HG03135 (cell line): ENCODE measurements around the gene SASH1.

Source experiments
- ATAC-seq: cut with Tn5 transposase; IDR thresholded peaks from one replicate; pipeline ENCODE4 v1.9.1; 2021; ENCODE audit warnings: mild to moderate bottlenecking, moderate library complexity; ENCODE audit not compliant: unreplicated experiment

The SASH1 gene

DNA sequence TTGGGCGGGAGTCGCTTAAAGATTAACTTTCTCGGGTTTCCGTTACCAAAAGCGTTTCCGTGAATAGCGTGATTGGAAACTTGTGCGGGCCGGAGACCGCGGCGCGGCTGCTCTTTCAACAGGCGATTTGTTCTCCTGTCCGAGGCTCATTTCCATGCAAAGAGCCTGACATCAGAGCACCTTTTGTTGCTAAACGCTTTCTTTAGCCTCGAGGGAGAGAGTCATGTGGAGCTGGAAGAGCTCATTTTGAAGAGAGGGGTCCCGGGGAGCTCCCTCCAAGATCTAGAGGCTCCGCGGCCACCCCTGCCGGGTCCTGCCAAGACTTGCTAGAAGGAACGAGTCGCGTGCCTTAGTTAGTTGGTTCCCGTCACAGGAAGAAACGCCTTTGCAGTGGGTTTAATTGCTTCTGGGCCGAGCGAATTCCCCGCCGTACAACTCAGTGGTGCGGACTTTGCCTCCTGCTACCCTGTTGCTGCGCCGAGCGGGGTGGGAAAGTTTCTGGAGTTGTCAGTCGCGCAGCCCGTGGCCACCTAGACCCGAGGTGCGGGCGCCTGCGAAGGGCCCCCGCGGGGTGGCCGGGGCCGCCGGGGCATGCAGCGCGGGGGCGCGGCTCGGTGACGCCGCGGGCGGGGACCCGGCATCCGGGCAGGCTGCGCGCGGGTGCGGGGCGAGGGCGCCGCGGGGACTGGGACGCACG, at the start of gene SASH1:
SASH1 (plus strand) TSS at position 489 of the 697 bp plus-strand sequence. CDS start 230 bp downstream, outside the sequence.
- ATAC-seq = peak; percentile 78

DNA sequence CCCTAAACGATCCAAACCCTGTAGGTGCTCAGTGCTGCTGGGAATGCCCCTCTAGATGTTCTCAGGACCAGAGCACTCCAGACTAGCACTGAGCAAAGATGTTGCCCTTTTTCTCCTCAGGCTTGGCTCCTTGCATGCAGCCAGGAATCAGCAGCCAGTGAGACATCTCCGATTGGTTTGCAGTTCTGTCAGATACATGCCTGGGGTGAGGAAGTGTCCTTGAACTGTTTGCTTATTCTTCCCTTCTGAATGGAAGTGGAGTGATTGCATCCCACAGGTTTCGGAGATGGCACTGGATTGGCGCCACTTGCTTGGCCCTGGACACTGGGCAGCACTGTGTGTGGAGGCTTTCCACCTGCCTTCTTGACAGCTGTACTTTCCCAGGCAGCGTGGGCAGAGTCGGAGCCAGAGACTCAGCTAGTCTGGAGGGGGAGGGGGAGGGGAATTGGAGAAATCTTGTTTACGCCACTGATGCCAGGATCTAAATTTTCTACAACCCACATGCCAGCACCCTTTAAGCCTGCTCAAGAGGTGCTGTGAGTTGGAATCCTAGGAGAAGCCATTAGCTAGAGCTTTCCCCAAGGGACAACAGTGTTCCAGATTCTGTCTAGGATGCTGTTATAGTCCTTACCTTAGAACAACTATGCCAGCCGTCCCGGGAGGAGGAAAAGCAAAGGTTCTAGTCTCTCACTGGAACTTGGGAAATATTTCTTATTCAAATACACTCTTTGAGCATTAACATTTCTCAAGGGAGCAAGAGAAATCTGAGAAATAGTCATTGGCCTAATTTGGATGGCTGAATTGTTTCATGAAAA, 49.2 kb upstream of the SASH1 start:
- ATAC-seq = no peak

DNA sequence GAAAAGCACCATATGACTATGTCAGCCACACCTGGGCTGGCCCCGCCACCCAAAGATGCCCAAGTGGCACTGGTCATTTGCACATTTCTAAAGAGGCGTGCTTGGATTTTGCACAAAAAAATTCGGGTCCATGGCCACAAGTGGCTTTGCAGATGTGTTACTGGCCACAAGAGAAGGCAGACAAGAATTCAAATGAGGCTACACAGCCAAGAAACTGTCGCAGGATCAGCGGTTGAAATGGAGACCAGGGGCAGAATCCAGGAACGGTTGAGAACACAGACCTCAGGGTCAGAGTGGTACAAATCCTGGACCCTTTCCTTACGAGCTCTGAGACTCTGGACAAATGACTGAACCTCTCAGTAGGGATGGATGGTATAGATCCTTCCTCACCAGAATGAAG, 48.6 kb upstream of the SASH1 start:
- ATAC-seq = no peak

GRCh38 chr6:148295261-148295887, 47.3 kb upstream of the SASH1 start:
- ATAC-seq = no peak

DNA sequence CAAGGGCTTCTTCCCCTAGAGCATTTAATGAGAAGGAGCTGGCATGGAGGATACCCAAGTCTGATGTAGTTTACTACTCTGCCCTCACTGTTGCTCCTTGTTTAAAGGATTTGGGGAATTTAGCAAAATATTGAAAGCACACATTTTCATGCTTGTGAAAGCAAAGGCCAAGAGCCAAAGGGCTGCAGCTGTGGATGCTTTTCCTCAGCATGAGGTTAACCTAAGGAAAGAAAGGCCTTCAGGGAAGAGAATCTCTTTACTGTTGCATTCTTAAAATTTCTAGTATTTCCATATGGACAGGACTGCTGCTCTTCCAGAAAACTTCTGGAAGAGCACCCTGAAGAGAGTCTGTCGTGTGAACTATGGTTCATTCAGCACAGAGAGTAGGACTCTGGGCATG, 45.9 kb upstream of the SASH1 start:
- ATAC-seq = no peak

- no peak for ATAC-seq
Measured at GRCh38 chr6:148298683-148299082, 44.0 kb upstream of the SASH1 start.

DNA sequence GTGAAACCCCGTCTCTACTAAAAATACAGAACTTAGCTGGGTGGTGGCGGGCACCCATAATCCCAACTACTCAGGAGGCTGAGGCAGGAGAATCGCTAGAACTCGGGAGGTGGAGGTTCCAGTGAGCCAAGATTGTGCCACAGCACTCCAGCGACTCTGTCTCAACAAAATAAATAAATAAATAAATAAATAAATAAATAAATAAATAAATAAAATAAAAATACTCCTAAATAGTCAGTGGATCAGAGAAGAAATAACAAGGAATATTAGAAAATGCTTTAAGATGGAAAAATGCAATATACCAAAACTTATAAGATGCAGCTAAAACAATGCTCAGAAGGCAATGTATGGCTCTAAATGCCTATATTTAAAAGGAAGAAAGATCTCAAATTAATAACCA, 39.0 kb upstream of the SASH1 start:
- ATAC-seq = no peak

DNA sequence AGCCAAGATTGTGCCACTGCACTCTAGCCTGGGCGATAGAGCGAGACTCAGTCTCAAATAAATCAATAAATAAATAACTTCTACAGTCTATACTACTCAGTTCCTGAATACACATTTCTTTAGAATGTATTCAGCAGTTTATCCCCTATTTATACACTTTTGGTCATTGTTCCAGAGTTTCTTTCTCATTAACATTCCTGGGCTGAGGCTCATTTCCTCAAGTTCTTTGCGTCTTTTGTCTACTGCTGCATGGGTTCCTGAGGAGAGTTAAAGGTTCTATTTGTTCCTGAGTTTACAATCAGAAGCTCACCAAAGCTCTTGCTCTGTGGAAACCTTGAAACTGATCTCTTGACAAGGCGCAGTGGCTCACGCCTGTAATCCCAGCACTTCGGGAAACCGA, 37.7 kb upstream of the SASH1 start:
- ATAC-seq = no peak

DNA sequence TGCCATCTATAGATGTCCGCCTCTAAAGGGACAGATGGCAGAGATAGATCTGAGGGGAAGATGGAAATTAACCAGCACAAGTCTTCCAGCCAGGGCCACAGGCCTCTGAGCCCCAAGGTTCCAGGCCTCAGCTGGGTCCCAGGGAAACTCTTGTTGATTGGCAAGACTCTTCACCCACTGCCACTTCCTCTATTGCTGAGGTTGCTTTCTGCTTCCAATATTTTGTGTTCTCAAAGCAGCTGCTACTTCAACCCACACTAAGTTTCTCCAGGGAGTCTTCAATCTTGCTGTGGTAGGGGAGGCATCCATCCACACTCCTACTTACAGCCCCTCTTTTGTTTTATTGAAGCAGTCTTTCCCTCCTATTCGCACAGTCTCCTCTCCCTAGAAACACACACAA, 36.4 kb upstream of the SASH1 start:
- no peak for ATAC-seq

DNA sequence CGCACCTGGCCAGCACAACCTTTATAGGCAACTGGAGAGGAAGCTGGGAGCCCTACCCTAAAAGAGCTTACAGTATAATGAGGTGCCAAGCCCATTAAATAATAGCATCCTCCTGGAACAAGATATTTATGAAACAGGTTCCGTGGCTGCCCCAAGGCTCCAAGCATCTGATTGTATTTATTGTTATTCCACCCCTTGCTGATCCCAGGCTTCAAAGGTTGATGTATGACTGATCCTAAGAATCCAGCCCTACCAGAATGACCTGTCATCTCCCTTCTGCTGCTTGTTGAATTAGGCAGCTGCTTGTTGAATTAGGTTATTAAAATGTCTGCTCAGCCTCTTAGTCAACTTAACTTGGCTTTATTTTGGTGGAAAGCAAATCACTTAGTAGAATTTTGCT, 35.2 kb upstream of the SASH1 start:
- no peak for ATAC-seq

DNA sequence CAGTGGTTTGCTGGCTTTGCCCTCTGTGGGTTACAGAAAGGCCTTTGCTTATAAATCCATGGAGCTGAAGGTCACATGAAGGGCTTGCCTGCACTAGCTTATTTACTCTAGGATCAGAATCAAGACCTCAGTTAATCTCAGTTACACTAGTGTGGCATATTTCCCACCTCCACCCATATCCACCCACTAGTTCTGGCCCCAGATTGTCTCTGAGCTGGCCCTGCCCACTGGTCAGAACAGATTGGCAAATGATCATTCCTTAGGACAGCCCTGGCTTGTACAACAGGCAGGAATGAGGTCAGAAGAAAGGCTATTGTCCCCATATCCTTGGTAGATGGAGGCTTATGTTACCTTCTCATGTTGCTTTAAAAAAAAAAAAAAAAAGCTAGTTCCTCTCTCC, 33.3 kb upstream of the SASH1 start:
- ATAC-seq = no peak

- no peak for ATAC-seq
Measured at GRCh38 chr6:148311966-148312669, 30.5 kb upstream of the SASH1 start.

DNA sequence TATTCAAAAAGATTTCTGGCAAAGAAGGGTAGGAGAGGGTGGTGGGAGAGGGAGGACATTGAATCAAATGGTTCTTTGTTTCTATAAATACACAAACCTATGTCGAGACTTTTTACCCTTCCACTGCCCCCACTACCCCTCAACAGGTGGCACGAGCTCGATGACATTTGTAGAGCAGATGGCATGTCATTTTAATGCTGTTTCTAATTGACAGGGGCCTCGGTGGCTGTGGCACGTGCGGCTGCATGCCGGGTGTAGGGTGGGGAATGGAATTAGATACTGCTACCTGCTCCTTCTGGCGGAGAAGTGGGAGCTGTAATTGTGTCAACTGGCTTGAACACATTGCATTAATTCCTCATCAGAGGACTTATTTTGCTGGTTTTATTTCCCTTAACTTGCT, 29.1 kb upstream of the SASH1 start:
- no peak for ATAC-seq

GRCh38 chr6:148316308-148316707, 26.3 kb upstream of the SASH1 start:
- ATAC-seq = no peak

DNA sequence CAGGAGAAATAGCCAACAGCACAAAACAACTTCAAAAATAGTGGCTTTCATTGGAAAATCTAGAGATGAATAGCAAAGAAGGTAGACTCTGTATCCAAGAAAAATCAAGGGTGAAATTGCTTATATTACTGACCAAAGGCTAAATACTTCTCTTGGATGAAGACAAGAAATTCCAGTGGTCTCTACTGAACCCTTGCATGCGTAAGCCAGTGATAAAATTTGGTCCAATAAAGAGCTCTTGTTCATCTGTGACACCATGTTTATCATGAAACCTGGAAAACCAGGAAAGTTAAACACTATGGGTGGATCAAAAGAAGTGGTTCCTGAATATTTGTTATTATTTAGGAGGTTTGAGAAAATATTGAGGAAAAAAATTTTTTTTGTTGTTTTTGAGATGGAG, 25.6 kb upstream of the SASH1 start:
- no peak for ATAC-seq

DNA sequence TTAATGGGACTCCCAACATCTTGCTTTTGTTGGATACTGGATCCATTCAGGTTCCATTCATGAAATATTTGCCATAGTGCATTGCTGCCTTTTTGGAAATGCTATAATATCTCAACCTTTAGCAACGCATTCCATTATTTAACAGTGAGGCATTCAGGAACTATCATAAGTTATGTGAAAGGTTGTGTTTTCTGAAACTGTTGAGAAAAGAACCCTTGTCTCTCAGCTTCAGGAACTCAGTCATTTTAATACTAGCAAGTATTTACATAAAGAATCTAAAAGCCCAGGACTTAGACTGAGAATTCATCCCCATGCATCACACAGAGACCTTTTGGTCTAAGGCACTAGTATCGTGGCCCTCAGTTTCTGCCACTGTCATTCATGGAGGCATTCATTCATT, 24.9 kb upstream of the SASH1 start:
- no peak for ATAC-seq

DNA sequence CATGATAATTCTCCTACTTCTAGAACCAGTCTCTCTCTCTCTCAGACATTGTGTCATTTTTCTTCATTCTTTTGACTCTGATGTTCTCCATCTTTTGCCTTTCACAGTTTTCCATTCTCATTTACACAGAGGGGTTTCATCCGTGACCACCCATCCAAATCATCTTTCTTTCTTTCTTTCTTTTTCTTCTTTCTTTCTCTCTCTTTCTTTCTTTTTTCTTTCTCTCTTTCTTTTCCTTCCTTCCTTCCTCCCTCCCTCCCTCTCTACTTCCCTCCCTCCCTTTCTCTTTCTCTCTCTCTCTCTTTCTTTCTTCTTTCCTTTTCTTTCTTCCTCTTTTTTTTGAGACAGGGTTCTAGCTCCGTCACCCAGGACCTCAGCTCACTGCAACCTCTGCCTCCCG, 19.9 kb upstream of the SASH1 start:
- no peak for ATAC-seq

GRCh38 chr6:148323344-148323743, 19.3 kb upstream of the SASH1 start:
- no peak for ATAC-seq

DNA sequence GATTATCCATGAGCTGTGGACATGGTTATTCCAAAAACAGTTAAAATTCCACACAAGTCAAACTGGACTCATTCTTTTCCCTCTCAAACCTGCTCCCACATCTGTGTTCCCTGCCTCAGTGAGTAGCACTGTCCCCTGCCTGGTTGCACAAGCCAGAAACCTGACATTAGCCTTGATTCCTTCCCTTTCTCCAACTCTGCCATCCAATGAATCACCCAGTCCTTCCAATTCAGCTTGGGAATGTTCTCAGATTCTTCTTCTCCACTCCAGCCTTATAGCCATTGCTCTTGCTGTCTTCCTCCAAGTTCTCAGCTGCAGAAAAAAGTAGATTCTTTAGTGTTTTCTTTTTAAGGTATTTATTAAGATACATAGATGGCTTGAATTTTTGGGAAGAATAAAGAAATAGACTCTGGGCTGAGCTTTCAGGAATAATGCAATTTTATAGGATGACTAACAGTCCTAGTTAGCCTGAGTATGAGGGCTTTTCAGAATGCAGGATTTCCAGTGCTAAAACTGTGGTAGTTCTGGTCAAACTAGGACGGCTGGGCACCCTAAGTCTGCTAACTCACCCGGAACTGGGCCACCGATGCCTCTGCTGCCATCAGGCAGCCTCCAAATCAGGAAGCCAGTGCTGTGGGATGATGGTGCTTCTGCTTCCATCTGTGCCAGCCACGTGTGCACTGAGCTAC, 18.2 kb upstream of the SASH1 start:
- ATAC-seq = no peak

DNA sequence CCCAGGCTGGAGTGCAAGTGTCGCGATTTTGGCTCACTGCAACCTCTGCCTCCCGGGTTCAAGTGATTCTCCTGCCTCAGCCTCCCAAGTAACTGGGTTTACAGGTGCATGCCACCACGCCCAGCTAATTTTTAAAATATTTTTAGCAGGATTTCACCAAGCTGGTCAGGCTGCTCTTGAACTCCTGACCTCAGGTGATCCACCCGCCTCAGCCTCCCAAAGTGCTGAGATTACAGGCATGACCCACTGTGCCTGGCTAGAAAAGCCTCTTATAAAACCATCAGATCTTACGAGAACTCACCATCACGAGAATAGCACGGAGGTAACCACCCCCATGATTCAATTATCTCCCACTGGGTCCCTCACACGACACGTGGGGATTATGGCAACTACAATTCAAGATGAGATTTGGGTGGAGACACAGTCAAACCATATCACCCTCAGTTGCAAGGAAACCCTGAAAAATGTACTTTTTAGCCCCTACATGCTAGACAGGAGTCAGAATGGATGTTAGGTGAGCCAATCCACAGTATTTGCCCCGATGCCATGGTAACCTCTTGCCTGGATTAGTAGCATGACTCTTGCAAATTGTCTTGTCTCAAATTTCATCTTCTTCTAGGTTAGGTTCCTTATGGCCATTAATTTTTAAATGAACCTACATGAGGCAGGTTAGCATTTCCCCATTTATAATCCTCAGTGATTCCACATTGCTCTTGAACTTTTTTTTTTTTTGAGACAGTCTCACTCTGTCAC, 17.1 kb upstream of the SASH1 start:
- ATAC-seq = no peak
